HG02981 (cell line): ENCODE results near the gene TRMO.
"Not testable (repeated sequence)": the region's sequence is repeated elsewhere in the genome, so short reads cannot be mapped to it uniquely, and the experiment has no call there.

Experiments used
- ATAC-seq: cut with Tn5 transposase; IDR thresholded peaks from one replicate; pipeline ENCODE4 v1.9.1; 2021; ENCODE audit warnings: mild to moderate bottlenecking, moderate library complexity; ENCODE audit not compliant: unreplicated experiment

Gene TRMO

GRCh38 chr9:97921959-97922724 lies at the start of gene TRMO:
TRMO (minus strand) TSS chr9:97922500; CDS start chr9:97922493, 7 bp downstream.
- peak; percentile 77 for ATAC-seq

- ATAC-seq = no peak
Observed at GRCh38 chr9:97970165-97970564, 47.9 kb upstream of the TRMO start.

- ATAC-seq = no peak
Observed at GRCh38 chr9:97969014-97969413, 46.7 kb upstream of the TRMO start.

GRCh38 chr9:97966493-97966892 lies 44.2 kb upstream of the TRMO start:
- no peak for ATAC-seq

GRCh38 chr9:97964901-97965300 lies 42.6 kb upstream of the TRMO start:
- ATAC-seq = no peak

- no peak for ATAC-seq
Observed at GRCh38 chr9:97963232-97963631, 40.9 kb upstream of the TRMO start.

GRCh38 chr9:97962575-97962974 lies 40.3 kb upstream of the TRMO start:
- no peak for ATAC-seq

- ATAC-seq = no peak
Observed at GRCh38 chr9:97962136-97962535, 39.8 kb upstream of the TRMO start.

- no peak for ATAC-seq
Observed at GRCh38 chr9:97961361-97961760, 39.1 kb upstream of the TRMO start.

GRCh38 chr9:97960678-97961328 lies 38.5 kb upstream of the TRMO start:
- ATAC-seq = not testable (repeated sequence)

- ATAC-seq = no peak
Observed at GRCh38 chr9:97959585-97959984, 37.3 kb upstream of the TRMO start.

- ATAC-seq = no peak
Observed at GRCh38 chr9:97958812-97959511, 36.7 kb upstream of the TRMO start.

GRCh38 chr9:97956331-97956730 lies 34.0 kb upstream of the TRMO start:
- no peak for ATAC-seq

- ATAC-seq = peak; percentile 78
Observed at GRCh38 chr9:97954550-97954989, 32.3 kb upstream of the TRMO start.

GRCh38 chr9:97950873-97951272 lies 28.6 kb upstream of the TRMO start:
- ATAC-seq = not testable (repeated sequence)

- ATAC-seq = not testable (repeated sequence)
Observed at GRCh38 chr9:97947094-97947493, 24.8 kb upstream of the TRMO start.

GRCh38 chr9:97945470-97945869 lies 23.2 kb upstream of the TRMO start:
- ATAC-seq = not testable (repeated sequence)

- no peak for ATAC-seq
Observed at GRCh38 chr9:97944612-97945011, 22.3 kb upstream of the TRMO start.

GRCh38 chr9:97943308-97943855 lies 21.1 kb upstream of the TRMO start:
- ATAC-seq = no peak

- ATAC-seq = no peak
Observed at GRCh38 chr9:97941323-97941722, 19.0 kb upstream of the TRMO start.

GRCh38 chr9:97940741-97941140 lies 18.4 kb upstream of the TRMO start:
- ATAC-seq = no peak
